Measurements from ENCODE around the gene FGF4.
A peak's percentile ranks its signal among the peaks of the same experiment; 100 is the strongest.
"Not testable (repeated sequence)": the region's sequence is repeated elsewhere in the genome, so short reads cannot be mapped to it uniquely, and the experiment has no call there.

FGF4 gene

GRCh38 chr11:69773626-69774353, 1.4 kb downstream of the FGF4 start:
- DNase-seq (ENCODE audit: low read depth, low spot score) = no peak

- DNase-seq (ENCODE audit: low read depth, low spot score) = no peak
Observed at GRCh38 chr11:69771466-69771865, 3.7 kb downstream of the FGF4 start.

GRCh38 chr11:69770540-69770939, 4.6 kb downstream of the FGF4 start:
- no peak for DNase-seq (ENCODE audit: low read depth, low spot score)

DNA sequence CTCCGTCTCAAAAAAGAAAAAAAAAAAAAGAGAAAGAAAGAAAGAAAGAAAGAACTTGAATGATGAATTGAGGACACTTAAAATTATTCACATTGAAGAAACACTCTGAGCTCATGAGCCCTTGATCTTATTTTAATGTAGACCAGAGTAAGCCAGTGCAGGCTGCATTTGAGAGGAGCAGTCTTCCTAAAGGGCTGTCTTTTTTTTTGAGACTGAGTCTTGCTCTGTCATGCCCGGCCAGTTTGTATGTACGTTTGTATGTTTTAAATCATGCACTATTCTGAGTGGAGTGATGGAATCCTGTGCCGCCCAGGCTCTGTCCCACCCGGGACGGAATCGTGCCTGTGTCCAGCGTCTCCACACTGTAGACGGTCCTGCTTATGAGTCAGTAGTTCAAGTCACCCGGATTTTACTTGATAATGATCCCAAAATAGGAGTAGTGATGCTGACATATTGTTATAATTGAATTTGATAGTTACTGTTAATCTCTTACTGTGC, 9.6 kb downstream of the FGF4 start:
- DNase-seq (ENCODE audit: low read depth, low spot score) = no peak

DNA sequence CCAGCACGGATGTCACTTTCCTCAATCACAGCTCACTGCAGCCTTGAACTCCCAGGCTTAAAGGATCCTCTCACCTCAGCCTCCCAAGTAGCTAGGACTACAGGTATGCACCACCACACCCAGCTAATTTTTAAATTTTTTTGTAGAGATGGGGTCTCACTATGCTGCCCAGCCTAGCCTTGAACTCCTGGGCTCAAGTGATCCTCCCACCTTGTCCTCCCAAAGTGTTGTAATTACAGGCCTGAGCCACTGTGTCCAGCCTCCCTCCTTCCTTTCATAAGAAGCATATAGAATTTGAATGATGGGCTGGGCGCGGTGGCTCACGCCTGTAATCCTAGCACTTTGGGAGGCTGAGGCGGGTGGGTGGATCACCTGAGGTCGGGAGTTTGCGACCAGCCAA, 10.2 kb downstream of the FGF4 start:
- not testable (repeated sequence) for DNase-seq (ENCODE audit: low read depth, low spot score)

- DNase-seq (ENCODE audit: low read depth, low spot score) = no peak
Observed at GRCh38 chr11:69760319-69760718, 14.8 kb downstream of the FGF4 start.

GRCh38 chr11:69752890-69753289, 22.3 kb downstream of the FGF4 start:
- DNase-seq (ENCODE audit: low read depth, low spot score) = no peak

DNA sequence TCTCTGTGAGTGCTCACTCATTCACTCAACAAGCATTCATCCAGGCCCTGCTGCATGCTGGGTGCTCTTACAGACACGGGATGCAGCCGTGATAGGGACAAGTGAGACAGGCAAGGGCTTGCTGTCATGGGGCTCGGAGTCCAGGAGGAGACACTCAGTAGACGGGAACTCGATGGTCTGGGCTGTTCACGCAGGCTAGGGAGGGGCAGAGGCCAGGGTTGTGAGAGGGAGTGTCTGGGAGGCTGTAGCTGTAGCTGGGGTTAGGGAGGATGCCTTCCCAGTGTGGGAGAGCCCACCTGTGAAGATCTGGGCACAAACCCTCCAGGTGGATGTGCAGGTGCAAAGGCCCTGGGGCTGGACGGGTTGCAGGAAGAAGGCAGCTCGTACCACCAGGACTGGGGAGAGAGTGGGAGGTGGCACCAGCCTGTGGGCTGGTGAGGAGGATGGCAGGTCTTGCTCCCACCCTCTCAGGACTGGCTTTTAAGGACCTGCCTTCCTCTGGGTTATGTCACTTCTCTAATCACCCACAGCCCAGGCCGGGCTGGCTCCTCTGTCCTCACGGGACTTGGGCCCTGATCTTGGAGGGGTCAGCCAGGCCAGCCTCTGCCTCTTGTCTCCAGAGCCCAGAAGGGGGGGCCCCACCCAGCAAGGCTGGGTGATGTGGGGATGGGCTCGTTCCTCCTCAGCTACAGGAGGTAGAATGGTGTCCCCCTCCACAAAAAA, 24.1 kb downstream of the FGF4 start:
- DNase-seq (ENCODE audit: low read depth, low spot score) = no peak

- no peak for DNase-seq (ENCODE audit: low read depth, low spot score)
Observed at GRCh38 chr11:69750108-69750850, 24.9 kb downstream of the FGF4 start.

- no peak for DNase-seq (ENCODE audit: low read depth, low spot score)
Observed at GRCh38 chr11:69748637-69749036, 26.5 kb downstream of the FGF4 start.

- DNase-seq (ENCODE audit: low read depth, low spot score) = peak; percentile 59
Observed at GRCh38 chr11:69746752-69747742, 28.1 kb downstream of the FGF4 start.

- no peak for DNase-seq (ENCODE audit: low read depth, low spot score)
Observed at GRCh38 chr11:69746140-69746539, 29.0 kb downstream of the FGF4 start.

DNA sequence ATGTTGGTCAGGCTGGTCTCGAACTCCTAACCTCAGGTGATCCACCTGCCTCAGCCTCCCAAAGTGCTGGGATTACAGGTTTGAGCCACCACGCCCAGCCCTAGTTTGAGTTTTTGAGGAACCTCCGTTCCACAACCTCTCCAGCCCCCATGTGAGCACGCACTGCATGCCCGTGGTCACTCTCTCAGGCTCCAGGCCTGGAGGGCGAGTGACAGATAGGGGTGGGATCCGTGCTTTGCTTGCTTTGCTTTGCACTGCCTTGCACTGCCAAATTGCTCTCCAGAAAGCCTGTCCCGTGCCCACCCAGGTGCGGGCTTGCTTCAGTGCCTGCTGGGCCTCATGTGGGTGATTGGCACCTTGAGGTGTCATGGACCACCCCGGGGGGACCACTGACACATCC, 29.9 kb downstream of the FGF4 start:
- no peak for DNase-seq (ENCODE audit: low read depth, low spot score)

DNA sequence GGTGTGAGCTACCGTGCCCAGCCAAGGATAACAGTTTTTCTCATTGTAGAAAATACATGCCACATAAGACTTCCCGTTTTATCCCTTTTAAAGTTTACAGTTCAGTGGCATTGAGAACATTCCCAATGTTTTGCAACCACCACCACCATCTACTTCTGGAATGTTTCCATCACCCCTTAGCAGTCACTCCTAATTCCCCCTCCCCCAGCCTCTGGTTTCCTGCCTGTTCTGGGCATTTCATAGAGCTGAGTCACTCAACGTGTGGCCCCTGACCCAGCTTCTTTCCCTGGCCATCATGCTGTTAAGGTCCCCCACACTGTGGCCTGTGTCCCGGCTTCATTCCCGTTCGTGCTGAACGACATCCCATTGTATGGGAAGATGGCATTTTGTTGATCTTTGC, 30.7 kb downstream of the FGF4 start:
- peak; percentile 94 for DNase-seq (ENCODE audit: low read depth, low spot score)

DNA sequence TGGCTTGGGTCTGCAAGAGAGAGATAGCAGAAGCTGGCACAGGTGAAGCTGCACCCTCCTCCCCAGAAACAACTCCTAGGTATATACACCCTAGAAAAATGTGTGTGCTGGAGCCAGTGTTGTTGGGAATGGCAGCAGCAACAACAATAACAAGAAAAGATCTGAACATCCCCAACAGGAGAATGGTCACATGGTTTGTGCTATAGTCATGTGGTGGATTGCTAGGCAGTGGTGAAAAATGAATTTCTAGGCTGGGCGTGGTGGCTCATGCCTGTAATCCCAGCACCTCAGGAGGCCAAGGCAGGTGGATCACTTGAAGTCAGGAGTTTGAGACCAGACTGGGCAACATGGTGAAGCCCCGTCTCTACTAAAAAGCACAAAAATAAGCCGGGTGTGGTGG, 40.3 kb downstream of the FGF4 start:
- DNase-seq (ENCODE audit: low read depth, low spot score) = no peak

- no peak for DNase-seq (ENCODE audit: low read depth, low spot score)
Observed at GRCh38 chr11:69734367-69734766, 40.8 kb downstream of the FGF4 start.

GRCh38 chr11:69732910-69733309, 42.2 kb downstream of the FGF4 start:
- no peak for DNase-seq (ENCODE audit: low read depth, low spot score)

DNA sequence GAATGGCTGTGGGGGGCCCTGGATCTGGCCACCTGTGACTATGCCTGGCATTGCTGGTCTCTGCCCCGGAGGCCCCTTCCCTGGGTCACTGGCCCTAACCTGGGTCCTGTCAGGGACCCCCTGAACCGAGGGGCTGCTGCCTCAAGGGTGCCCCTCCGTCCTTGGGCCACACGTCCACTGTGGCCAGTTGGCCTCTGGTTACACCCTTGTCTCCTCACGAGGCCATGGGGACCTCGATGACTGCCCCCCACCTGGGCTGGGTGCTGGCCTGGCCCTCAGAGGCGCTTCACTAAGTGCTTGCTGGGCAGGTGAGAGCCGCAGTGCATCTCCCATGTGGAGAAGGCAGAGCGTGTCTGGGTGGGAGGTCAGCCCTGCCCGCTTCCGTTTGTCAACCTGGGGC, 44.0 kb downstream of the FGF4 start:
- DNase-seq (ENCODE audit: low read depth, low spot score) = no peak

- DNase-seq (ENCODE audit: low read depth, low spot score) = no peak
Observed at GRCh38 chr11:69730500-69730899, 44.6 kb downstream of the FGF4 start.

- DNase-seq (ENCODE audit: low read depth, low spot score) = no peak
Observed at GRCh38 chr11:69729252-69729651, 45.9 kb downstream of the FGF4 start.

DNA sequence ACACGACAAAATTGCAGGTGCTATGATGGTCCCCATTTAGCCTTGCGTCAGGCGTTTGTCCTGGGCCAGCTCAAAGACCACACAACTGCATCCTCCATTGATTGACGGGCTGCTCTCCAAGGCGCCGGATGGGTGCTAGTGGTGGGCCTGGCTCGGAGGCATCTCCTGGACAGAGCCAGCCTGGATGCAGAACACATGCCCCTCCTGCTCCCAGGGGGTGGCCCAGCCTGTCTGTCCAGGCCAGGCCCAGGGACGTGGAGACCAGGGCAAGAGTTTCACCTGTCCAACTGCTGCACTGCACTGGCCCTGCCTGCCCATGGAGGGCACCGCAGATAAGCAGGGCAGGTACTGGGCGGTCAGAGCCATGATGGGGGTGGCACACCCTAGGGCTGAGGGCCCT, 47.9 kb downstream of the FGF4 start:
- DNase-seq (ENCODE audit: low read depth, low spot score) = no peak
